Measurements from ENCODE around the gene OR5AU1.

The OR5AU1 gene

GRCh38 chr14:21142357-21142756 is 13.5 kb downstream of the OR5AU1 start:
- TF ChIP-seq CEBPB (IDR thresholded peaks at IDR 0.05) (no peak), EP300 (IDR thresholded peaks at IDR 0.05; ENCODE audit: borderline replicate concordance) (no peak), YY1 (IDR thresholded peaks at IDR 0.05; ENCODE audit: low read depth) (no peak), TAF1 (IDR thresholded peaks at IDR 0.05; ENCODE audit: low read depth) (no peak), NFIC (IDR thresholded peaks at IDR 0.05) (no peak), TCF12 (IDR thresholded peaks at IDR 0.05; ENCODE audit: low read depth) (no peak)

- TF ChIP-seq RAD21 (IDR thresholded peaks at IDR 0.05; ENCODE audit: low read depth): peak; percentile 70
- TF ChIP-seq REST (IDR thresholded peaks at IDR 0.05; ENCODE audit: low read depth): no peak
Observed at GRCh38 chr14:21136024-21136423, 19.8 kb downstream of the OR5AU1 start.

DNA sequence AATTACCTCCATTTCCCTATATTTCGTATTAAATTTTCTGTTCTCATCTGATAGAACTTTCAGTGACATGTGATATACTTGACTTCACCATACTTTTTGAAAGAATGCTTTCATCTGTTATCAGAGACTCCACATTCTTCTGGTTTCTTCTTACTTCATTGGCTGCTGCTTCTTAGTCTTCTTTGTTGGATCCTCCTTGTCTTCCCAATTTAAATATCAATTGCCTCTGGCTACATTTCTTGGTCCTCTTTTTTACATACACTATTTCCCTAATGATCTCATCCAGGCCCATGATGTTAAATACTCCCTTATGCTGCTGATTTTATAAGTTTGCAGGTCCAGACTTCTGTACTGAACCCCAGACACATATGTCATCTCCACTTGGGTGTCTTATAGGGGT is 22.0 kb downstream of the OR5AU1 start:
- no peak for TF ChIP-seq RAD21 (IDR thresholded peaks at IDR 0.05; ENCODE audit: low read depth)
- TF ChIP-seq ZBTB7A (IDR thresholded peaks at IDR 0.05; ENCODE audit: low read depth): no peak
- TF ChIP-seq FOXM1 (IDR thresholded peaks at IDR 0.05; ENCODE audit: borderline replicate concordance, low read depth): no peak
- TF ChIP-seq YY1 (IDR thresholded peaks at IDR 0.05; ENCODE audit: low read depth): no peak
- no peak for TF ChIP-seq TEAD4 (IDR thresholded peaks at IDR 0.05)
- TF ChIP-seq TAF1 (IDR thresholded peaks at IDR 0.05; ENCODE audit: low read depth): no peak

- TF ChIP-seq FOXM1 (IDR thresholded peaks at IDR 0.05; ENCODE audit: borderline replicate concordance, low read depth) (no peak), RAD21 (IDR thresholded peaks at IDR 0.05; ENCODE audit: low read depth) (no peak), REST (IDR thresholded peaks at IDR 0.05; ENCODE audit: low read depth) (no peak), NFIC (IDR thresholded peaks at IDR 0.05) (no peak), EP300 (IDR thresholded peaks at IDR 0.05; ENCODE audit: borderline replicate concordance) (no peak), YY1 (IDR thresholded peaks at IDR 0.05; ENCODE audit: low read depth) (no peak), TEAD4 (IDR thresholded peaks at IDR 0.05) (no peak), ZBTB7A (IDR thresholded peaks at IDR 0.05; ENCODE audit: low read depth) (no peak), CREB1 (IDR thresholded peaks at IDR 0.05; ENCODE audit: low read depth) (no peak), CEBPB (IDR thresholded peaks at IDR 0.05) (no peak), TAF1 (IDR thresholded peaks at IDR 0.05; ENCODE audit: low read depth) (no peak), EGR1 (IDR thresholded peaks at IDR 0.05) (no peak)
- TF ChIP-seq, protein P1, sequence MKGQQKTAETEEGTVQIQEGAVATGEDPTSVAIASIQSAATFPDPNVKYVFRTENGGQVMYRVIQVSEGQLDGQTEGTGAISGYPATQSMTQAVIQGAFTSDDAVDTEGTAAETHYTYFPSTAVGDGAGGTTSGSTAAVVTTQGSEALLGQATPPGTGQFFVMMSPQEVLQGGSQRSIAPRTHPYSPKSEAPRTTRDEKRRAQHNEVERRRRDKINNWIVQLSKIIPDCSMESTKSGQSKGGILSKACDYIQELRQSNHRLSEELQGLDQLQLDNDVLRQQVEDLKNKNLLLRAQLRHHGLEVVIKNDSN (IDR thresholded peaks at IDR 0.05): no peak
- TF ChIP-seq, protein P2, sequence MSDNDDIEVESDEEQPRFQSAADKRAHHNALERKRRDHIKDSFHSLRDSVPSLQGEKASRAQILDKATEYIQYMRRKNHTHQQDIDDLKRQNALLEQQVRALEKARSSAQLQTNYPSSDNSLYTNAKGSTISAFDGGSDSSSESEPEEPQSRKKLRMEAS (IDR thresholded peaks at IDR 0.05): no peak
Observed at GRCh38 chr14:21123429-21123828, 32.4 kb downstream of the OR5AU1 start.

GRCh38 chr14:21121122-21121521 is 34.7 kb downstream of the OR5AU1 start:
- TF ChIP-seq, protein P1 (IDR thresholded peaks at IDR 0.05): no peak
- no peak for TF ChIP-seq YY1 (IDR thresholded peaks at IDR 0.05; ENCODE audit: low read depth)

DNA sequence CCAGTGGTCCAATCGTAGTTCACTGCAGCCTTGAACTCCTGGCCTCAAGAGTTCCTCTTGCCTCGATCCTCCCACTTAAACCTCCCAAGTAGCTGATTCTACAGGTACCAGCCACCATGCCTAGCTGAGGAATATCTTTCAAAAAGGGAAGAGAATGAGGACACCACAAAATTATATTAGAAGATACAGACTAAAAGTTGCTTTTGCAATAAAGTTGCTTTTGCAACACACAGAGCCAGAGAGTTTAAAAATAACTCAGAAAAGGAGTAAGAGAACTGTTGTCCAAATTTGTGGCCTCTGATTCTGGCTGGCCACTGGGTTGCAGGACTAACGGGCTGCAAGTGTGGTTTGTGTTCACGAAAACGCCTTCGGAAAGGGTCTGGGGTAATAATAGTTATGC is 35.2 kb downstream of the OR5AU1 start:
- TF ChIP-seq TEAD4 (IDR thresholded peaks at IDR 0.05) (no peak), TCF12 (IDR thresholded peaks at IDR 0.05; ENCODE audit: low read depth) (no peak), NFIC (IDR thresholded peaks at IDR 0.05) (no peak), TAF1 (IDR thresholded peaks at IDR 0.05; ENCODE audit: low read depth) (no peak)

DNA sequence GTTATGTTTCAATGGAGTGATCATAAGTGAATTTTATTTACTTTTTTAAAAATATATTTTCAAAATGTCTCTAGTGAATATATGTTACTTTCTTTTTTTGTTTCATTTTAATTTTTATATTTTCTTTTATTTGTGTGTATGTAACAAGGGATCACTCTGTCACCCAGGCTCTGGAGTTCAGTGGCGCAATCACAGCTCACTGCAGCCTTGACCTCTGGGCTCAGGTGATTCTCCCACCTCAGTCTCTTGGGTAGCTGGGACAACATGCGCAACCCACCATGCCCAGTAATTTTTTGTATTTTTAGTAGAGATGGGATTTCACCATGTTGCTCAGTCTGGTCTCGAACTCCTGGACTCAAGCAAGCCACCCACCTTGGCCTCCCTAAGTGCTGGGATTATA is 36.9 kb downstream of the OR5AU1 start:
- TF ChIP-seq TCF12 (IDR thresholded peaks at IDR 0.05; ENCODE audit: low read depth) (no peak), CEBPB (IDR thresholded peaks at IDR 0.05) (no peak), CREB1 (IDR thresholded peaks at IDR 0.05; ENCODE audit: low read depth) (no peak), TEAD4 (IDR thresholded peaks at IDR 0.05) (no peak), EGR1 (IDR thresholded peaks at IDR 0.05) (no peak), REST (IDR thresholded peaks at IDR 0.05; ENCODE audit: low read depth) (no peak), ZBTB7A (IDR thresholded peaks at IDR 0.05; ENCODE audit: low read depth) (no peak)
